K562 (cell line): Measurements from ENCODE around the gene PHLPP2. TPM values are rescaled to one million over a fixed set of nuclear protein-coding genes. Genes with fewer than 3 reads are reported as not detected.

ENCODE experiments used
- ATAC-seq: fragments of 200-7000 bp; cut with Tn5 transposase; 3 replicates; pipeline ENCODE4 v1.9.1; 2020; ENCODE audit warnings: moderate library complexity
- Bru-seq: library from RNA; stranded (reverse); fragments of 400-500 nt; gene quantifications from one replicate; lab custom pipeline; 2021; lab: Mats Ljungman, UMichigan
- BruChase-seq, 2 experiments: library from RNA; stranded (reverse); fragments of 400-500 nt; gene quantifications; one replicate each; lab custom pipeline; 2021; lab: Mats Ljungman, UMichigan
- BruUV-seq: library from RNA; stranded (reverse); fragments of 400-500 nt; replicated peaks from 2 replicates; lab custom pipeline; 2021; lab: Mats Ljungman, UMichigan
- CTCF ChIA-PET: fragments of 300-600 bp; formaldehyde crosslinking; extraction: SDS; loops from one replicate; lab custom pipeline; 2021; ENCODE audit warnings: low intra/inter-chr PET ratio; lab: Yijun Ruan, JAX
- POLR2A ChIA-PET: fragments of 300-600, 350-650 bp; sonication (Branson Sonifier 250); formaldehyde crosslinking; extraction: SDS; loops from one replicate; lab custom pipeline; 2021; ENCODE audit warnings: antibody characterized with exemption, inconsistent platforms; lab: Yijun Ruan, JAX
- DNase-seq, 4 experiments: peaks; one replicate each; pipeline versions ENCODE4 v3.0.0 to v3.0.0-alpha.2; 2011 to 2018; ENCODE audit warnings: low spot score in 3 of 4, mixed read lengths in 3 of 4; ENCODE audit errors: extremely low read depth in 1 of 4
- FAIRE-seq: peaks from 2 replicates; lab custom pipeline; 2011; peaks lifted over from hg19 to GRCh38; lab: Jason Lieb, UNC
- H2AFZ ChIP-seq: 2 replicates; pipeline ENCODE4 v1.6.0; 2011; ENCODE audit warnings: low read depth, low read length, control low read depth, inconsistent platforms
- H3K27ac ChIP-seq: fragments of 200-600 bp; 3 replicates; pipeline ENCODE4 v1.8.0; 2011; ENCODE audit warnings: low read depth, mild to moderate bottlenecking, control low read depth, inconsistent platforms, low read length, moderate library complexity, mixed read lengths; ENCODE audit errors: extremely low read depth
- H3K27me3 ChIP-seq, 2 experiments: fragments of 300-600 bp in 1 of 2; 2 replicates in 1 of 2; 3 replicates in 1 of 2; pipeline versions ENCODE4 v1.6.0 to v1.8.0; 2011; ENCODE audit warnings: inconsistent platforms in 2 of 2, low read length in 2 of 2, mild to moderate bottlenecking in 1 of 2, mixed read lengths in 1 of 2, moderate library complexity in 1 of 2; ENCODE audit not compliant: control insufficient read depth in 2 of 2, insufficient read depth in 2 of 2
- H3K36me3 ChIP-seq: fragments of 300-600 bp; 3 replicates; pipeline ENCODE4 v1.8.0; 2011; ENCODE audit warnings: mild to moderate bottlenecking, low read length, inconsistent platforms; ENCODE audit not compliant: control insufficient read depth, insufficient read depth
- H3K4me1 ChIP-seq, 2 experiments: fragments of 200-600 bp in 1 of 2; replicated peaks in 1 of 2; 2 replicates in 1 of 2; 3 replicates in 1 of 2; pipeline versions ENCODE4 v1.5.1 to v1.8.0; 2011; ENCODE audit warnings: inconsistent platforms in 2 of 2, low read length in 2 of 2, mild to moderate bottlenecking in 1 of 2, mixed read lengths in 1 of 2, moderate library complexity in 1 of 2; ENCODE audit not compliant: control insufficient read depth in 2 of 2, insufficient read depth in 2 of 2
- H3K4me2 ChIP-seq: 2 replicates; pipeline ENCODE4 v1.6.1; 2011; ENCODE audit warnings: low read length, control low read depth, inconsistent platforms, mixed read lengths; ENCODE audit not compliant: insufficient read depth
- H3K4me3 ChIP-seq: fragments of 200-600 bp; sonication (generic), shearing (Covaris generic); 2 replicates; pipeline ENCODE4 v1.5.1; 2016; ENCODE audit warnings: control low read depth, inconsistent platforms
- H3K79me2 ChIP-seq: fragments of 200-600 bp; 3 replicates; pipeline ENCODE4 v1.8.0; 2011; ENCODE audit warnings: low read length, inconsistent platforms; ENCODE audit not compliant: control insufficient read depth, insufficient read depth
- H3K9ac ChIP-seq, 2 experiments: 2 replicates each; pipeline versions ENCODE4 v1.6.0 to v1.6.1; 2011; ENCODE audit warnings: low read depth in 2 of 2, low read length in 2 of 2, control low read depth in 1 of 2, inconsistent platforms in 1 of 2, mild to moderate bottlenecking in 1 of 2, mixed read lengths in 1 of 2; ENCODE audit not compliant: insufficient read depth in 1 of 2
- H3K9me1 ChIP-seq: one replicate; pipeline ENCODE4 v1.6.0; 2011; ENCODE audit warnings: inconsistent platforms, mild to moderate bottlenecking, low read length, moderate library complexity; ENCODE audit not compliant: control insufficient read depth, insufficient read depth
- H3K9me3 ChIP-seq: replicated peaks from 2 replicates; pipeline ENCODE4 v1.5.1; 2011; ENCODE audit warnings: low read depth, low read length, inconsistent platforms; ENCODE audit not compliant: control insufficient read depth, insufficient read depth
- H4K20me1 ChIP-seq: replicated peaks from 2 replicates; pipeline ENCODE4 v1.6.1; 2011; ENCODE audit warnings: low read length, inconsistent platforms, mixed read lengths; ENCODE audit not compliant: control insufficient read depth, insufficient read depth
- HDAC3 ChIP-seq: fragments of 450-650 bp; IDR thresholded peaks from 2 replicates; pipeline ENCODE4 v1.6.1; 2018; ENCODE audit warnings: borderline replicate concordance, mild to moderate bottlenecking, moderate library complexity; ENCODE audit not compliant: partially characterized antibody
- ZBTB40 ChIP-seq, 2 experiments: fragments of 450-650 bp in 1 of 2; sonication (generic) in 1 of 2; formaldehyde crosslinking in 1 of 2; IDR thresholded peaks; 2 replicates each; pipeline versions ENCODE4 v1.7.1 to v1.9.0; 2016 to 2022; ENCODE audit warnings: inconsistent platforms in 1 of 2, mild to moderate bottlenecking in 1 of 2, missing genetic modification reagents in 1 of 2
- WGBS: fragments of 100-300 bp; shearing (Covaris generic); methylation state at CpG from one replicate; pipeline ENCODE4 v1.1.6; 2016; ENCODE audit warnings: low coverage, mixed read lengths; ENCODE audit not compliant: insufficient coverage; ENCODE audit errors: missing lambda C conversion rate; 5-methylcytosine and 5-hydroxymethylcytosine counted together
- in situ Hi-C: fragments of 300-500 bp; cut with MboI; formaldehyde crosslinking; loops from 4 replicates; pipeline ENCODE4 v1.15.0; 2018; ENCODE audit warnings: inconsistent platforms, mixed read lengths
- intact Hi-C: fragments of 100-400 bp; cut with micrococcal nuclease; formaldehyde crosslinking; loops from 2 replicates; pipeline ENCODE4 v1.14.2; 2022
- long read RNA-seq, 3 experiments: library from polyadenylated mRNA in 2 of 3; library from RNA in 1 of 3; unstranded in 2 of 3; stranded (forward) in 1 of 3; transcript quantifications; one replicate each; pipeline ENCODE4 v2.0.0, GENCODE V29; 2019 to 2022
- polyA minus RNA-seq, 3 experiments: library from RNA; depleted of rRNA, polyadenylated mRNA; stranded (reverse); fragments of >200 nt; gene quantifications; 2 replicates each; pipeline ENCODE4 v1.2.3, GENCODE V29; 2011
- polyA plus RNA-seq, 8 experiments: library from polyadenylated mRNA; depleted of rRNA in 4 of 8; stranded (reverse) in 5 of 8; unstranded in 3 of 8; fragments of >200 nt; fragmentation: Nextera tagmentation in 2 of 8; fragmentation: Illumina TruSeq in 1 of 8; extraction: Ambion mirVana in 2 of 8; extraction: Trizol in 1 of 8; gene quantifications; 2 replicates each; pipeline versions ENCODE4 v1.2.1 to v1.2.3, GENCODE V29; 2011 to 2014; ENCODE audit warnings: inconsistent platforms in 1 of 8, missing spikeins in 1 of 8
- total RNA-seq, 7 experiments: library from RNA; depleted of rRNA in 6 of 7; stranded (reverse); fragments of >200 nt in 6 of 7; fragmentation: Illumina TruSeq in 2 of 7; extraction: Trizol in 2 of 7; gene quantifications; 2 replicates each; pipeline versions ENCODE4 v1.2.1 to v1.2.3, GENCODE V29; 2011 to 2021; ENCODE audit warnings: low replicate concordance in 1 of 7

The PHLPP2 gene
- total RNA-seq (2011; cell fraction: chromatin; rRNA removed; ENCODE audit: low replicate concordance), result 17.7 and 28.7 TPM in 2 replicates
- 10.2 and 11.4 TPM in 2 replicates for total RNA-seq (2011; cell fraction: nucleolus; rRNA removed)
- 16.4 and 16.9 TPM in 2 replicates for total RNA-seq (2011; cell fraction: nucleoplasm; rRNA removed)
- total RNA-seq (2014; rRNA removed) (1.9 and 2.5 TPM in 2 replicates), total RNA-seq (2014; rRNA removed; fragmentation: Illumina TruSeq; extraction: Trizol) (2.6 and 2.7 TPM in 2 replicates), total RNA-seq (2015; rRNA removed; fragmentation: Illumina TruSeq; extraction: Trizol) (1.8 and 2.1 TPM in 2 replicates), total RNA-seq (2021) (3.1 TPM in 2 replicates), polyA plus RNA-seq (2011; rRNA removed) (4.6 and 7.1 TPM in 2 replicates), polyA plus RNA-seq (2014; fragmentation: Illumina TruSeq; extraction: Trizol) (2.6 and 2.9 TPM in 2 replicates), polyA plus RNA-seq (2014; fragmentation: Nextera tagmentation; extraction: Ambion mirVana) (1 to 10 TPM in 1 of 2 experiments, under 1 TPM in 1; 0.60 to 1.3 TPM), polyA plus RNA-seq (2014; rRNA removed) (2.6 and 2.9 TPM in 2 replicates), polyA minus RNA-seq (2011; rRNA and poly(A)+ RNA removed) (11.9 and 13.9 TPM in 2 replicates), Bru-seq, nascent RNA (percentile 59 among the genes with signal in this experiment), BruChase-seq, experiment 1, labeled RNA remaining after a 2-hour chase (percentile 63 among the genes with signal in this experiment), BruChase-seq, experiment 2, labeled RNA remaining after a 6-hour chase (percentile 62 among the genes with signal in this experiment)
- 2.8 and 3.0 TPM in 2 replicates for polyA plus RNA-seq (2011; cell fraction: cytosol; rRNA removed)
- 6.7 and 9.3 TPM in 2 replicates for polyA plus RNA-seq (2011; cell fraction: nucleus; rRNA removed)
- polyA plus RNA-seq (2012), result 1.5 TPM in 2 replicates
- polyA minus RNA-seq (2011; cell fraction: cytosol; rRNA and poly(A)+ RNA removed), result 2.7 and 6.1 TPM in 2 replicates
- 5.9 and 6.9 TPM in 2 replicates for polyA minus RNA-seq (2011; cell fraction: nucleus; rRNA and poly(A)+ RNA removed)
- long read RNA-seq, experiment 1, full-length matches to known transcripts, result 1 of 12 reads
- long read RNA-seq, experiment 1, partial matches to known transcripts, result 2 of 12 reads
- long read RNA-seq, experiment 1, other reads (novel, unspliced or antisense), result 9 of 12 reads
- long read RNA-seq, experiment 2, partial matches to known transcripts, result 1 of 4 reads
- long read RNA-seq, experiment 2, other reads (novel, unspliced or antisense), result 3 of 4 reads
- long read RNA-seq, experiment 3, result 0 reads

DNA sequence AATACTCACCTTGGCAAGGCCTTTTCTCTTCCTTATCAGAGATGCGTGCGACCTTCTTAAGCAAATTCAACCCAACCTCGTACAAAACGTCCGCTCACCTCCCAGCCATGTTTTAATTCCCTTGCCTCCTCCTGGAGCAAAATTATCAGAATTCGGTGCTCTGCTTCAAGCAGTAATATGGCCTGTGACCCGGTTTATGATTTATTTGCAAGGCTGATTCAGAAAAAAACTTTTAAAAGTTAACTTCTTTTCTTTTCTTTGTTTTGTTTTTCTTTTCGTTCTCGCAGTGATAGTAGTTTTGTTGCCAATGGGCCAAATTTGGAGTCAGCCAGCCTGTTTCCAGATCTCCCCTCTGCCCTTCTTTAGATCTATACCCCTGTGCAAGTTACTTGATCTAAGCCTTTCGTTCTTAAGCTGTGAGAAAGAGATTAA, at the start of gene PHLPP2:
PHLPP2 (minus strand) TSS at position 382 of the 432 bp plus-strand sequence. CDS start 9,906 bp downstream, outside the sequence.
- WGBS, result 9% methylated on average over 10 of the region's 10 CpGs
- Histone ChIP-seq H3K79me2 (peaks cover 14% of the 10 kb centered on the region; the same call in 2 of the 3 replicates), H3K9me3 (no peaks in the 10 kb centered on the region), H3K27me3 (no peaks in the 10 kb centered on the region), H3K27ac (peak within 1 kb of the TSS; percentile 62), H3K9me1 (no peaks in the 10 kb centered on the region), H3K4me2 (peak within 1 kb of the TSS; percentile 89), H3K4me3 (peak within 1 kb of the TSS; percentile 87), H3K9ac (peak within 1 kb of the TSS; percentile 59 to 90), H4K20me1 (no peaks in the 10 kb centered on the region), H3K4me1 (peaks cover 12 to 18% of the 10 kb centered on the region in 2 experiments; a peak in 4 of 5 replicates), H2AFZ (peak within 1 kb of the TSS; percentile 92), H3K36me3 (no peaks in the 10 kb centered on the region)
- in situ Hi-C loops, result no loop called here
- POLR2A ChIA-PET, result interaction anchor here (1.0 kb wide), 2 partner anchors 10 to 43 kb away, joined by 3 to 4 read pairs; no protein-coding TSS in a partner anchor
- TF ChIP-seq ZBTB40 (IDR thresholded peaks at IDR 0.05) (0 out of 2 replicates have a peak, but pooled peaks have one; percentile 32), ZBTB40 (CRISPR knock-in tag; IDR thresholded peaks at IDR 0.05) (no peak), HDAC3 (no peak)
- CTCF ChIA-PET, result no interaction called here
- DNase-seq (no peak), ATAC-seq (no peak), FAIRE-seq (no peak)
- BruUV-seq, result no TSS peak
- intact Hi-C loops, result no loop called here
